SU-DHL-6 (cell line): ENCODE data around the gene UCP1.
A peak's percentile ranks its signal among the peaks of the same experiment; 100 is the strongest.

Experiments
- H2AFZ ChIP-seq: fragments of 200-600 bp; sonication (generic); 2 replicates; pipeline ENCODE4 v1.6.1; 2014; ENCODE audit warnings: low read depth, mild to moderate bottlenecking, moderate library complexity, mixed read lengths, antibody characterized with exemption, low read length; ENCODE audit not compliant: severe bottlenecking
- H3F3A ChIP-seq: fragments of 200-600 bp; shearing (Covaris generic); 2 replicates; pipeline ENCODE4 v1.6.0; 2016; ENCODE audit warnings: antibody characterized with exemption, mild to moderate bottlenecking; ENCODE audit not compliant: insufficient read depth
- H3K27ac ChIP-seq: fragments of 200-600 bp; sonication (generic); 2 replicates; pipeline ENCODE4 v1.5.1; 2016; ENCODE audit warnings: low read depth, mild to moderate bottlenecking, low read length, moderate library complexity, mixed read lengths
- H3K27me3 ChIP-seq: fragments of 200-600 bp; sonication (generic), shearing (Covaris generic); 2 replicates; pipeline ENCODE4 v1.6.0; 2014; ENCODE audit warnings: mild to moderate bottlenecking, low read length
- H3K36me3 ChIP-seq: fragments of 200-600 bp; sonication (generic); 2 replicates; pipeline ENCODE4 v1.6.1; 2014; ENCODE audit warnings: mild to moderate bottlenecking, low read length, mixed read lengths
- H3K4me2 ChIP-seq: fragments of 300-600, 200-600 bp; shearing (Covaris generic), sonication (generic); 2 replicates; pipeline ENCODE4 v1.6.0; 2014; ENCODE audit warnings: low read length, low read depth, mild to moderate bottlenecking; ENCODE audit not compliant: poor library complexity, severe bottlenecking
- H3K4me3 ChIP-seq: fragments of 200-600 bp; sonication (generic); 2 replicates; pipeline ENCODE4 v1.5.1; 2014; ENCODE audit warnings: antibody characterized with exemption, low read length, mild to moderate bottlenecking, mixed read lengths; ENCODE audit not compliant: insufficient read depth, poor library complexity, severe bottlenecking
- H3K79me2 ChIP-seq: fragments of 200-600 bp; sonication (generic); 2 replicates; pipeline ENCODE4 v1.6.1; 2014; ENCODE audit warnings: mild to moderate bottlenecking, low read length, moderate library complexity; ENCODE audit not compliant: insufficient read depth
- H3K9ac ChIP-seq: fragments of 200-600 bp; sonication (generic); 2 replicates; pipeline ENCODE4 v1.7.0; 2014; ENCODE audit warnings: mild to moderate bottlenecking, low read length
- H3K9me2 ChIP-seq: fragments of 200-600 bp; sonication (generic); replicated peaks from 2 replicates; pipeline ENCODE4 v1.6.1; 2014; ENCODE audit warnings: low read length; ENCODE audit not compliant: insufficient read depth
- H3K9me3 ChIP-seq: fragments of 200-600 bp; sonication (generic); 2 replicates; pipeline ENCODE4 v1.6.1; 2014; ENCODE audit warnings: low read length, mixed read lengths; ENCODE audit not compliant: insufficient read depth
- H4K20me1 ChIP-seq: fragments of 200-600 bp; sonication (generic); 2 replicates; pipeline ENCODE4 v1.6.1; 2014; ENCODE audit warnings: low read depth, mild to moderate bottlenecking, antibody characterized with exemption, low read length, moderate library complexity, mixed read lengths
- EZH2phosphoT487 ChIP-seq: fragments of 200-600 bp; sonication (generic), shearing (Covaris generic); conservative IDR thresholded peaks from 2 replicates; pipeline ENCODE4 v1.6.1; 2018; ENCODE audit warnings: mild to moderate bottlenecking, antibody characterized with exemption, low read length, moderate library complexity, mixed read lengths
- TF ChIP-seq, protein P1 (sequence below): fragments of 200-600 bp; sonication (generic); IDR thresholded peaks from one replicate; pipeline ENCODE4 v1.5.1; 2017; ENCODE audit warnings: antibody characterized with exemption, mild to moderate bottlenecking, low read length, moderate library complexity; ENCODE audit not compliant: insufficient read depth, poor library complexity, severe bottlenecking

UCP1 gene

DNA sequence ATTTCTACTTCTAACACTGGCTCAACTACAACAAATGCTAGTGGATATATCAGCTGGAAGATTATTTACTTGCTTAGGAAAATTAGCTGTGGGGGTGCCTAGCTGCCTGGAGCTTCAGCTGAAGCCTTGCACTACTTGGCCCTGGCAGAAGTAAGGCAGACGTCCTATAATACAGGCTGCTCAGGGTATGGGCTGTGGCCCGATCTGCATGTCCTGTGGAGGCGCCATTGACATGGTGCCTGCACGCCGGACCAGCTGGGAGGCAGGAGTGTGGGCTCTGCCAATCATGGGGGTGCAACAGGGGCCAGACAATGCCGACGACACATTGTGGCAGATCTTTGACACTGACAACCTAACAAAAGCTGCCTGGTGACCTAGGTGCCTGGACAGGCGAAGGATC, 31.6 kb upstream of the UCP1 start:
- Histone ChIP-seq H3F3A (no peaks in the 10 kb centered on the region), H3K36me3 (no peaks in the 10 kb centered on the region), H3K27ac (no peak overlapping the region), H2AFZ (no peak overlapping the region), H4K20me1 (no peaks in the 10 kb centered on the region), H3K4me3 (no peak overlapping the region), H3K9me2 (no peaks in the 10 kb centered on the region), H3K9me3 (no peaks in the 10 kb centered on the region), H3K27me3 (no peaks in the 10 kb centered on the region), H3K79me2 (no peaks in the 10 kb centered on the region), H3K9ac (no peak overlapping the region), H3K4me2 (no peak overlapping the region)
- TF ChIP-seq, protein P1, sequence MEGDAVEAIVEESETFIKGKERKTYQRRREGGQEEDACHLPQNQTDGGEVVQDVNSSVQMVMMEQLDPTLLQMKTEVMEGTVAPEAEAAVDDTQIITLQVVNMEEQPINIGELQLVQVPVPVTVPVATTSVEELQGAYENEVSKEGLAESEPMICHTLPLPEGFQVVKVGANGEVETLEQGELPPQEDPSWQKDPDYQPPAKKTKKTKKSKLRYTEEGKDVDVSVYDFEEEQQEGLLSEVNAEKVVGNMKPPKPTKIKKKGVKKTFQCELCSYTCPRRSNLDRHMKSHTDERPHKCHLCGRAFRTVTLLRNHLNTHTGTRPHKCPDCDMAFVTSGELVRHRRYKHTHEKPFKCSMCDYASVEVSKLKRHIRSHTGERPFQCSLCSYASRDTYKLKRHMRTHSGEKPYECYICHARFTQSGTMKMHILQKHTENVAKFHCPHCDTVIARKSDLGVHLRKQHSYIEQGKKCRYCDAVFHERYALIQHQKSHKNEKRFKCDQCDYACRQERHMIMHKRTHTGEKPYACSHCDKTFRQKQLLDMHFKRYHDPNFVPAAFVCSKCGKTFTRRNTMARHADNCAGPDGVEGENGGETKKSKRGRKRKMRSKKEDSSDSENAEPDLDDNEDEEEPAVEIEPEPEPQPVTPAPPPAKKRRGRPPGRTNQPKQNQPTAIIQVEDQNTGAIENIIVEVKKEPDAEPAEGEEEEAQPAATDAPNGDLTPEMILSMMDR, result no peak
- no peak for TF ChIP-seq EZH2phosphoT487

DNA sequence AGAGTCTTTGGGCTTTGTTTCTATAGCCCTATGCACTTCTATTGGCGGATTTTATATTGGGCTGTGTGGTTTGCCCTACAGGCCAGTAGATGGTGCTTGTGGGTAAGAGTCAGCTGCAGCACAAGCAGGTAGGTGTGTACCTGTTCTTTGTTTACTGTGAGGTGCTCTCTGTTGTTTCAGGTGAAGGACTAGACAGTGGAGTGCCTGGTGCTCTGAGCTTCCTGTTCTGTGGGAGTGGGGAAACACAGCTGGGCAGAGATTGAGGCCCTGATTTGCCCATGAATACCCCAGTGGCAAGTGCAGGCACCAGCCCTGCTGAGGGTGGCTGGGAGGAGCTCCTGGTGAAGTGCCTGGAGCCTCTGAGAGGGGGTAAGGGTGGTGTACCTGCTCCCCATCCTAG, 26.3 kb upstream of the UCP1 start:
- H3K79me2 ChIP-seq, result no peaks in the 10 kb centered on the region
- H3K4me3 ChIP-seq, result no peak overlapping the region
- no peaks in the 10 kb centered on the region for H3K27me3 ChIP-seq
- H4K20me1 ChIP-seq, result no peaks in the 10 kb centered on the region
- H3K4me2 ChIP-seq, result no peak overlapping the region
- H3F3A ChIP-seq, result no peaks in the 10 kb centered on the region
- H3K9me2 ChIP-seq, result no peaks in the 10 kb centered on the region
- no peaks in the 10 kb centered on the region for H3K9me3 ChIP-seq
- H3K36me3 ChIP-seq, result no peaks in the 10 kb centered on the region
- TF ChIP-seq, protein P1, result peak; percentile 34
- no peak for TF ChIP-seq EZH2phosphoT487
- no peak overlapping the region for H3K27ac ChIP-seq
- no peak overlapping the region for H3K9ac ChIP-seq
- H2AFZ ChIP-seq, result no peak overlapping the region

DNA sequence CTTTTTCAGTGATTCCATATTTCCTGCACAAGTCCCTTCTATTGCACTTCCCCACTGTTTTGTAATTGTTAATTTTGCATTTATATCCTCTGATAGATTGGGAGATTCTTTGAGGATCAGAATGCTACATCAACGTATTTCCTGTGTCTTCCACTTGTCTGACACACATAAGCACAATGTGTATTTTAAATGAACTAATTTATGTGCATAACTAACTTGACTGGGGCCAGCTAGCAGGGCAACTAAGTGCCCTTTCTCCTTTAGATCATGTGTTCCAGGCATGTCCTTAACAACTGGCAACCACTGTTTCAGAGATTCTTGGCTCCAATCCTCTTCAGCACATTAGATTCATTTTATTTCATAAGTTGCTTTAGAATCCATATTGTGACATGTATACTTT, 15.7 kb upstream of the UCP1 start:
- Histone ChIP-seq H3K9me2 (no peaks in the 10 kb centered on the region), H3K9me3 (no peaks in the 10 kb centered on the region), H3K27me3 (no peaks in the 10 kb centered on the region), H3K27ac (no peak overlapping the region), H3K79me2 (no peaks in the 10 kb centered on the region), H4K20me1 (no peaks in the 10 kb centered on the region), H3F3A (no peaks in the 10 kb centered on the region), H3K36me3 (no peaks in the 10 kb centered on the region), H3K4me3 (no peak overlapping the region), H3K9ac (no peak overlapping the region), H2AFZ (no peak overlapping the region), H3K4me2 (no peak overlapping the region)
- TF ChIP-seq EZH2phosphoT487, result no peak
- TF ChIP-seq, protein P1, result no peak
